Uterus (tissue), 2 donors: Measurements from ENCODE around the gene IGLL1.

ENCODE experiments used
- POLR2A ChIP-seq, 2 donors: fragments of 450-650 bp; IDR thresholded peaks; one replicate each; pipeline ENCODE4 v1.6.1; 2016; ENCODE audit warnings: antibody characterized with exemption in 2 of 2, mild to moderate bottlenecking in 1 of 2, moderate library complexity in 1 of 2
- TF ChIP-seq, protein P1 (sequence below), 4 experiments: fragments of 200-600 bp in 2 of 4; fragments of 450-650 bp in 2 of 4; sonication (generic) in 2 of 4; IDR thresholded peaks; one replicate each; pipeline ENCODE4 v1.5.1; 2016 to 2019; ENCODE audit warnings: antibody characterized with exemption in 4 of 4, mild to moderate bottlenecking in 2 of 4, moderate library complexity in 1 of 4

DNA sequence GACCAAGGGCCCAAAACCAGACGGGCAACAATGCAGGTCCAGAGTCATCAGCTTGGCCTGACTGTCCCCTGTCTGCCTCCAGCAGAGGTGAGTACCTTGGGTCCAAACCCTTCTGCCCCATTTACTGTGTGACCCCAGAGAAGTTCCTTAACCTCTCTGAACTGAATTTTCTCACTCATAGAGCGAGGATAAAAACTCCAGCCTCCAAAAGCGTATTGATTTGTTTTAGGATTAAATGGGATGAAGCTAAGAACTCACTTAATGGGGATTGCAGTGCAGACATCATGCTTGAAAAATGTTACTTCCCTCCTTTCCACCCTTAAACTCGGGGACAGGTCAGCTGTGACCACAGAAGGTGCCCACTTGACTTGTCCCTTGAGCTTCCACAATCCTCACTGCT, 22.6 kb downstream of the IGLL1 start:
- TF ChIP-seq, protein P1, sequence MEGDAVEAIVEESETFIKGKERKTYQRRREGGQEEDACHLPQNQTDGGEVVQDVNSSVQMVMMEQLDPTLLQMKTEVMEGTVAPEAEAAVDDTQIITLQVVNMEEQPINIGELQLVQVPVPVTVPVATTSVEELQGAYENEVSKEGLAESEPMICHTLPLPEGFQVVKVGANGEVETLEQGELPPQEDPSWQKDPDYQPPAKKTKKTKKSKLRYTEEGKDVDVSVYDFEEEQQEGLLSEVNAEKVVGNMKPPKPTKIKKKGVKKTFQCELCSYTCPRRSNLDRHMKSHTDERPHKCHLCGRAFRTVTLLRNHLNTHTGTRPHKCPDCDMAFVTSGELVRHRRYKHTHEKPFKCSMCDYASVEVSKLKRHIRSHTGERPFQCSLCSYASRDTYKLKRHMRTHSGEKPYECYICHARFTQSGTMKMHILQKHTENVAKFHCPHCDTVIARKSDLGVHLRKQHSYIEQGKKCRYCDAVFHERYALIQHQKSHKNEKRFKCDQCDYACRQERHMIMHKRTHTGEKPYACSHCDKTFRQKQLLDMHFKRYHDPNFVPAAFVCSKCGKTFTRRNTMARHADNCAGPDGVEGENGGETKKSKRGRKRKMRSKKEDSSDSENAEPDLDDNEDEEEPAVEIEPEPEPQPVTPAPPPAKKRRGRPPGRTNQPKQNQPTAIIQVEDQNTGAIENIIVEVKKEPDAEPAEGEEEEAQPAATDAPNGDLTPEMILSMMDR (IDR thresholded peaks at IDR 0.05) = no peak
- TF ChIP-seq POLR2A (IDR thresholded peaks at IDR 0.05) = no peak
